ENCODE data around the gene ZBTB2.
A peak's percentile ranks its signal among the peaks of the same experiment; 100 is the strongest.

The ZBTB2 gene

GRCh38 chr6:151391471-151392413, at the start of gene ZBTB2:
Gene ZBTB2, minus strand, starts transcription at chr6:151391559. Its CDS starts 17,922 bp downstream, at chr6:151373637.
- DNase-seq (ENCODE audit: low read depth) = peak; percentile 77

GRCh38 chr6:151440930-151441329, 49.6 kb upstream of the ZBTB2 start:
- peak; percentile 47 for DNase-seq (ENCODE audit: low read depth)

- DNase-seq (ENCODE audit: low read depth) = no peak
Measured at GRCh38 chr6:151440498-151440897, 49.1 kb upstream of the ZBTB2 start.

GRCh38 chr6:151437401-151437800, 46.0 kb upstream of the ZBTB2 start:
- no peak for DNase-seq (ENCODE audit: low read depth)

GRCh38 chr6:151436802-151437201, 45.4 kb upstream of the ZBTB2 start:
- peak; percentile 20 for DNase-seq (ENCODE audit: low read depth)

GRCh38 chr6:151436300-151436699, 44.9 kb upstream of the ZBTB2 start:
- DNase-seq (ENCODE audit: low read depth) = no peak

GRCh38 chr6:151434369-151434768, 43.0 kb upstream of the ZBTB2 start:
- no peak for DNase-seq (ENCODE audit: low read depth)

- no peak for DNase-seq (ENCODE audit: low read depth)
Measured at GRCh38 chr6:151432651-151433050, 41.3 kb upstream of the ZBTB2 start.

GRCh38 chr6:151431337-151431736, 40.0 kb upstream of the ZBTB2 start:
- DNase-seq (ENCODE audit: low read depth) = no peak

GRCh38 chr6:151430886-151431285, 39.5 kb upstream of the ZBTB2 start:
- DNase-seq (ENCODE audit: low read depth) = no peak

- DNase-seq (ENCODE audit: low read depth) = no peak
Measured at GRCh38 chr6:151428093-151428735, 36.9 kb upstream of the ZBTB2 start.

GRCh38 chr6:151425561-151425960, 34.2 kb upstream of the ZBTB2 start:
- DNase-seq (ENCODE audit: low read depth) = peak; percentile 36

- DNase-seq (ENCODE audit: low read depth) = no peak
Measured at GRCh38 chr6:151422981-151423380, 31.6 kb upstream of the ZBTB2 start.

- DNase-seq (ENCODE audit: low read depth) = no peak
Measured at GRCh38 chr6:151417477-151417876, 26.1 kb upstream of the ZBTB2 start.

- DNase-seq (ENCODE audit: low read depth) = no peak
Measured at GRCh38 chr6:151414641-151415260, 23.4 kb upstream of the ZBTB2 start.

- no peak for DNase-seq (ENCODE audit: low read depth)
Measured at GRCh38 chr6:151413372-151414145, 22.2 kb upstream of the ZBTB2 start.

- DNase-seq (ENCODE audit: low read depth) = no peak
Measured at GRCh38 chr6:151412909-151413308, 21.6 kb upstream of the ZBTB2 start.

- no peak for DNase-seq (ENCODE audit: low read depth)
Measured at GRCh38 chr6:151409679-151410078, 18.3 kb upstream of the ZBTB2 start.

- no peak for DNase-seq (ENCODE audit: low read depth)
Measured at GRCh38 chr6:151409260-151409659, 17.9 kb upstream of the ZBTB2 start.

GRCh38 chr6:151408858-151409257, 17.5 kb upstream of the ZBTB2 start:
- no peak for DNase-seq (ENCODE audit: low read depth)

- DNase-seq (ENCODE audit: low read depth) = no peak
Measured at GRCh38 chr6:151403919-151404308, 12.6 kb upstream of the ZBTB2 start.

GRCh38 chr6:151402228-151402627, 10.9 kb upstream of the ZBTB2 start:
- DNase-seq (ENCODE audit: low read depth) = no peak
